A549 (cell line): ENCODE results near the gene RAPSN. TPM values are rescaled to one million over a fixed set of nuclear protein-coding genes. Genes with fewer than 3 reads are reported as not detected.

Experiments
- ATAC-seq, 2 experiments: fragments of 200-7000 bp in 1 of 2; fragments of >200 bp in 1 of 2; cut with Nextera tagmentation in 1 of 2; cut with Tn5 transposase in 1 of 2; 3 replicates each; pipeline versions ENCODE4 v1.8.0 to v1.9.1; 2018 to 2020; ENCODE audit warnings: mild to moderate bottlenecking in 1 of 2, moderate library complexity in 1 of 2
- CTCF ChIA-PET: fragments of 300-600 bp; sonication (Branson Sonifier 250); formaldehyde crosslinking; extraction: SDS; loops from one replicate; lab custom pipeline; 2021; ENCODE audit warnings: antibody characterized with exemption, inconsistent platforms; lab: Yijun Ruan, JAX
- POLR2A ChIA-PET: fragments of 350-600 bp; formaldehyde crosslinking; extraction: SDS; loops from one replicate; lab custom pipeline; 2021; ENCODE audit warnings: antibody characterized with exemption, inconsistent platforms; lab: Yijun Ruan, JAX
- DNase-seq, 2 experiments: peaks; one replicate each; pipeline versions ENCODE4 v3.0.0 to v3.0.0-alpha.2; 2011 to 2016; ENCODE audit warnings: low read depth in 1 of 2, low spot score in 1 of 2
- FAIRE-seq: peaks from 2 replicates; lab custom pipeline; 2011; peaks lifted over from hg19 to GRCh38; lab: Jason Lieb, UNC
- H3K27ac ChIP-seq, 2 experiments: fragments of >200 bp; sonication (Bioruptor Twin); formaldehyde crosslinking; 3 replicates each; pipeline ENCODE4 v1.5.1; 2016 to 2017
- H3K4me1 ChIP-seq: fragments of >200 bp; sonication (Bioruptor Twin); formaldehyde crosslinking; 3 replicates; pipeline ENCODE4 v1.6.1; 2016
- H3K4me2 ChIP-seq: fragments of >200 bp; sonication (Bioruptor Twin); formaldehyde crosslinking; 3 replicates; pipeline ENCODE4 v1.6.1; 2016
- H3K4me3 ChIP-seq: fragments of >200 bp; sonication (Bioruptor Twin); formaldehyde crosslinking; 3 replicates; pipeline ENCODE4 v1.5.1; 2016
- H3K9me3 ChIP-seq: fragments of >200 bp; sonication (Bioruptor Twin); formaldehyde crosslinking; 3 replicates; pipeline ENCODE4 v1.6.1; 2016
- BHLHE40 ChIP-seq: IDR thresholded peaks from 2 replicates; pipeline ENCODE4 v1.6.1; 2012; ENCODE audit warnings: low read depth, low read length, inconsistent platforms
- EHMT2 ChIP-seq: fragments of 200-600 bp; sonication (generic); IDR thresholded peaks from 2 replicates; pipeline ENCODE4 v1.6.1; 2016; ENCODE audit warnings: antibody characterized with exemption, low read depth, mild to moderate bottlenecking, moderate library complexity
- FOSL2 ChIP-seq, 2 experiments: fragments of 450-650 bp in 1 of 2; fragments of >200 bp in 1 of 2; sonication (Bioruptor Twin) in 1 of 2; formaldehyde crosslinking; IDR thresholded peaks; 2 replicates each; pipeline versions ENCODE4 v1.5.0 to v1.6.1; 2016 to 2020; ENCODE audit warnings: mild to moderate bottlenecking in 1 of 2, moderate library complexity in 1 of 2
- FOXS1 ChIP-seq: fragments of 250-450 bp; sonication (Bioruptor Pico); IDR thresholded peaks from 2 replicates; pipeline ENCODE4 v1.5.0; 2020; ENCODE audit warnings: mild to moderate bottlenecking, moderate library complexity
- HDAC2 ChIP-seq: fragments of 200-600 bp; sonication (generic); IDR thresholded peaks from 2 replicates; pipeline ENCODE4 v1.6.1; 2016
- HOXB13 ChIP-seq: fragments of 250-450 bp; sonication (Bioruptor Pico); IDR thresholded peaks from 2 replicates; pipeline ENCODE4 v1.5.0; 2020; ENCODE audit warnings: low read depth, mild to moderate bottlenecking, moderate library complexity
- JUNB ChIP-seq: fragments of >200 bp; sonication (Bioruptor Twin); formaldehyde crosslinking; IDR thresholded peaks from 2 replicates; pipeline ENCODE4 v1.6.1; 2016
- MAFK ChIP-seq: fragments of 450-650 bp; IDR thresholded peaks from 2 replicates; pipeline ENCODE4 v1.6.1; 2014; ENCODE audit not compliant: partially characterized antibody
- MYC ChIP-seq: IDR thresholded peaks from 2 replicates; pipeline ENCODE4 v1.6.1; 2012; ENCODE audit warnings: mild to moderate bottlenecking, inconsistent platforms, low read length, improper control_type of control experiment, borderline replicate concordance
- NFE2L2 ChIP-seq: fragments of 150-350 bp; conservative IDR thresholded peaks from 2 replicates; pipeline ENCODE4 v1.6.1; 2014; ENCODE audit warnings: low read length
- NPAS2 ChIP-seq: fragments of 250-450 bp; sonication (Bioruptor Pico); IDR thresholded peaks from 2 replicates; pipeline ENCODE4 v1.8.0; 2022; ENCODE audit warnings: mild to moderate bottlenecking, moderate library complexity, borderline replicate concordance
- POLR2A ChIP-seq: IDR thresholded peaks from 2 replicates; pipeline ENCODE4 v1.6.1; 2012; ENCODE audit warnings: mild to moderate bottlenecking, low read length
- RNF2 ChIP-seq: fragments of 200-600 bp; sonication (generic); IDR thresholded peaks from 2 replicates; pipeline ENCODE4 v1.6.1; 2016; ENCODE audit warnings: low read depth, mild to moderate bottlenecking, antibody characterized with exemption, moderate library complexity, borderline replicate concordance
- SMC3 ChIP-seq: fragments of >200 bp; sonication (Bioruptor Twin); formaldehyde crosslinking; IDR thresholded peaks from 3 replicates; pipeline ENCODE4 v1.6.1; 2018; ENCODE audit warnings: inconsistent platforms
- SREBF2 ChIP-seq: fragments of 450-650 bp; IDR thresholded peaks from 2 replicates; pipeline ENCODE4 v1.6.1; 2014; ENCODE audit warnings: mild to moderate bottlenecking, moderate library complexity
- ZNF302 ChIP-seq: fragments of 250-450 bp; sonication (Bioruptor Pico); IDR thresholded peaks from 2 replicates; pipeline ENCODE4 v1.9.0; 2021; ENCODE audit warnings: inconsistent platforms, mild to moderate bottlenecking, moderate library complexity
- WGBS: methylation state at CpG from one replicate; pipeline ENCODE4 v1.1.6; 2017; ENCODE audit errors: missing lambda C conversion rate; 5-methylcytosine and 5-hydroxymethylcytosine counted together
- polyA plus RNA-seq, 4 experiments: library from polyadenylated mRNA; depleted of rRNA in 3 of 4; stranded (reverse); fragments of >200 nt; fragmentation: RNase III in 1 of 4; extraction: RNeasy Plus Mini Kit Qiagen cat#74134 plus additional on column Dnase treatment in 1 of 4; gene quantifications; 2 replicates in 3 of 4; 3 replicates in 1 of 4; pipeline ENCODE4 v1.2.3, GENCODE V29; 2011 to 2017
- TF ChIP-seq, protein P1 (sequence below): fragments of 250-450 bp; sonication (Bioruptor Pico); IDR thresholded peaks from 2 replicates; pipeline ENCODE4 v1.5.0; 2021; ENCODE audit warnings: mild to moderate bottlenecking, moderate library complexity, borderline replicate concordance
- TF ChIP-seq, protein P2 (sequence below): IDR thresholded peaks from 2 replicates; pipeline ENCODE4 v1.6.1; 2012
- TF ChIP-seq, protein P3 (sequence below): fragments of 450-650 bp; IDR thresholded peaks from 2 replicates; pipeline ENCODE4 v1.6.1; 2014; ENCODE audit warnings: antibody characterized with exemption

RAPSN gene
- polyA plus RNA-seq, 2 of the 4 experiments (the other 2 are of a cell fraction), result 0.12 to 0.17 TPM

DNA sequence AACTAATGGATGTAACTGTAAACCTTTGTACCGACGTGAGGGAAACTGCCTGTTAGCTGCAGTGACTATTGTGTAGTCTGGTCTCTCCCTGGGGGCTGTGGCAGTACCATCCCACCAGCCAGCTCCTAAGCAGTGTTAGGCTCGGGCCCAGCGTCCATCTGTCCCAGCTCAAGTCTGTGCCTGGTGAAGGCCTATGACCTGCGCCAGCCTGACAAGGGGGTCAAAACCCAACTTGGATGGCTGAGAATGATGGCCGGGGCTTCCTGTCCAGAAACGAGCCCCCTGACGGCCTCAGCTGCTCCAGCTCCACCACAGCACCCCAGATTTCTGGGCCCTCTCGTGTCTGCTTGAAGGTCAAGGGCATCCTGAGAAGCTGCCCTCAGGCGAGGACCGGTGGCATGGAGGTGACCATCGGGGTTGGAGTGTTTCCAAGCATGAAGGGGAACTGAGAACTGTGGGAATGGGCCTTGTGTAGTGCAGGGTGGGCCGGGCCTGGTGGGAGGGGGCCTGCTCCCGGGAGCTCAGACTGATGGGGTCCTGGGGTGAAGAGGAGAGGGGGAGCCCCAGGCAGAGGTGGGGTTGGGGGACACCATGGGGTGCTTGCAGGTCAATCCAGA, 56.3 kb downstream of the RAPSN start (continued):
- TF ChIP-seq FOSL2 (IDR thresholded peaks at IDR 0.05), result no peak
- TF ChIP-seq FOSL2 (CRISPR knock-in tag; IDR thresholded peaks at IDR 0.05), result no peak
- no peak for TF ChIP-seq FOXS1
- TF ChIP-seq, protein P1, sequence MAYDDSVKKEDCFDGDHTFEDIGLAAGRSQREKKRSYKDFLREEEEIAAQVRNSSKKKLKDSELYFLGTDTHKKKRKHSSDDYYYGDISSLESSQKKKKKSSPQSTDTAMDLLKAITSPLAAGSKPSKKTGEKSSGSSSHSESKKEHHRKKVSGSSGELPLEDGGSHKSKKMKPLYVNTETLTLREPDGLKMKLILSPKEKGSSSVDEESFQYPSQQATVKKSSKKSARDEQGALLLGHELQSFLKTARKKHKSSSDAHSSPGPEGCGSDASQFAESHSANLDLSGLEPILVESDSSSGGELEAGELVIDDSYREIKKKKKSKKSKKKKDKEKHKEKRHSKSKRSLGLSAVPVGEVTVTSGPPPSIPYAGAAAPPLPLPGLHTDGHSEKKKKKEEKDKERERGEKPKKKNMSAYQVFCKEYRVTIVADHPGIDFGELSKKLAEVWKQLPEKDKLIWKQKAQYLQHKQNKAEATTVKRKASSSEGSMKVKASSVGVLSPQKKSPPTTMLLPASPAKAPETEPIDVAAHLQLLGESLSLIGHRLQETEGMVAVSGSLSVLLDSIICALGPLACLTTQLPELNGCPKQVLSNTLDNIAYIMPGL, result no peak
- TF ChIP-seq JUNB, result no peak
- TF ChIP-seq HDAC2, result no peak
- no peak for TF ChIP-seq ZNF302 (CRISPR knock-in tag)

DNA sequence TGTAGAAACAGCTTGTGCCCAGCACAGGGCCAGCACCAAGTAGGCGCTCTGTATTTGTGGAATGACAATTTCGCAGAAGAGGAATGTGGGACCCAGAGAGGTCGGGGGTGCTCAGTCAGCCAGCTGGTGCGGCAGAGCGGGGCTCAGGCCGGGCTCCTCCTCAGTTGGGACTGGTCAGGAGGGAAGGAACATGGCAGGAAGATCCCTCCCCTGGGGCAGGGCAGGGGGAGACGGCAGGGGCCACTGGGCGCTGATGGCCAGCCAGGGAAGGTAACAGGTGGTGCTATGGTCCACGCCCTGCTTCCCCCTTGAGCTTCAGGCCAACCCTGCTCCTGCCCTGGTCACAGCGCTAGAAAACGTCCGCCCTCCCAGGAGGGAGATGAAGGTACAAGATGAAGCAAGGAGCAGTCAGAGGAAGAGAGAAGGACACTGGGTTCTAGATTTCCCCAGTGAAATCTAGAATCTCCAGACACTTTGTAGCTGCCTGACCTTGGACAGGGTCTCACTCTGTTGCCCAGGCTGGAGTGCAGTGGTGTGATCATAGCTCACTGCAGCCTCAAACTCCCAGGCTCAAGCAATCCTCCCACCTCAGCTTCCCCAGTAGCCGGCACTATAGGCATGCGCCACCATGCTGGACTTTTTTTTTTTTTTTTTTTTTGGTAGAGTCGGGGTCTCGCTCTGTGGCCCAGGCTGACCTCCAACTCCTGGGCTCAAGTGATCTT, 57.1 kb downstream of the RAPSN start:
- TF ChIP-seq HOXB13 (CRISPR knock-in tag) (no peak), POLR2A (no peak), NFE2L2 (no peak), MAFK (no peak), MYC (no peak), SMC3 (no peak), EHMT2 (no peak), SREBF2 (no peak), BHLHE40 (no peak)
- TF ChIP-seq, protein P2, sequence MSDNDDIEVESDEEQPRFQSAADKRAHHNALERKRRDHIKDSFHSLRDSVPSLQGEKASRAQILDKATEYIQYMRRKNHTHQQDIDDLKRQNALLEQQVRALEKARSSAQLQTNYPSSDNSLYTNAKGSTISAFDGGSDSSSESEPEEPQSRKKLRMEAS, result no peak
- TF ChIP-seq, protein P3, sequence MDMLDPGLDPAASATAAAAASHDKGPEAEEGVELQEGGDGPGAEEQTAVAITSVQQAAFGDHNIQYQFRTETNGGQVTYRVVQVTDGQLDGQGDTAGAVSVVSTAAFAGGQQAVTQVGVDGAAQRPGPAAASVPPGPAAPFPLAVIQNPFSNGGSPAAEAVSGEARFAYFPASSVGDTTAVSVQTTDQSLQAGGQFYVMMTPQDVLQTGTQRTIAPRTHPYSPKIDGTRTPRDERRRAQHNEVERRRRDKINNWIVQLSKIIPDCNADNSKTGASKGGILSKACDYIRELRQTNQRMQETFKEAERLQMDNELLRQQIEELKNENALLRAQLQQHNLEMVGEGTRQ, result no peak
- TF ChIP-seq, all 56 proteins: peak for 0
- WGBS, result 85% methylated on average over 14 of the region's 16 CpGs
- ATAC-seq, result 0 out of 6 replicates have a peak, but pooled peaks of 1 of the 2 experiments have one; percentile 15

DNA sequence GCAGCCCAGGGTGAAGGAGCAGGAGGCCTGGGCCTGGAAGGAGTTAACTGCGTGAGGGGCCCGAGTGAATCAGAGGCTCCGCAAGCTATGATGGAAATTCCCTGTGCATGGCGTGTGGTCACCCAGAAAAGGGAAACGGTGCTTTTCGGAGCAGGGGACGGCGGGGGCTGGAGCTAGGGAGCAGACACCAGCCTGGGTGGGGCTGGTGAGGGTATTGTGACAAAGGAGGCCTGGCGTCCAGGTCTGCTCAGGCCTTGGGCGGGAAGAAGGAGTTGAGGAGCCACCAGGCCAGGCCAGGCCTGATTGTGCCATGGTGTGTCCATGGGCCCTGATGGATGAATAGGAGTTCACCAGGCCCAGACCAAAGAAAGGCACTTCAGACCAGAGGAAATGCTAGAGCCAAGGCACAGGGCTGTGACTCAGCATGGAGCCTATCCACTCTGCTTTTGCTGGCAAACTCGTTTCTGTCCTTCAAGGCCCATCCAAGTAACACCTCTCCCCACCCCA, 57.8 kb downstream of the RAPSN start:
- FAIRE-seq, result no peak

More for the DNA sequence above, 57.1 kb downstream of the RAPSN start:
- POLR2A ChIA-PET, result no interaction called here
- no peak for DNase-seq
- CTCF ChIA-PET, result interaction anchor here (0.6 to 10.2 kb wide), 8 partner anchors 16 to 658 kb away, joined by 3 to 133 read pairs (median 4); no protein-coding TSS in a partner anchor
- no peaks in the 10 kb centered on the region for H3K4me1 ChIP-seq
- H3K4me2 ChIP-seq, result no peak overlapping the region
- no peak overlapping the region for H3K4me3 ChIP-seq
- H3K27ac ChIP-seq, result no peak overlapping the region
- H3K9me3 ChIP-seq, result no peaks in the 10 kb centered on the region
- FAIRE-seq, result no peak

More for the DNA sequence above, 57.8 kb downstream of the RAPSN start:
- 82% methylated on average over 11 of the region's 11 CpGs for WGBS
- Histone ChIP-seq H3K27ac (no peak overlapping the region), H3K4me2 (no peak overlapping the region), H3K9me3 (no peaks in the 10 kb centered on the region), H3K4me1 (no peaks in the 10 kb centered on the region), H3K4me3 (no peak overlapping the region)
- no peak for DNase-seq
- no peak for TF ChIP-seq FOXS1
- no peak for TF ChIP-seq NPAS2 (CRISPR knock-in tag)
- no peak for TF ChIP-seq RNF2
- TF ChIP-seq ZNF302 (CRISPR knock-in tag), result no peak
- ChIA-PET POLR2A (interaction anchor here (0.6 kb wide), 1 partner anchor 18 kb away, joined by 4 read pairs; no protein-coding TSS in a partner anchor), CTCF (interaction anchor here (1.1 to 10.2 kb wide), 5 partner anchors 10 to 21 kb away, joined by 3 to 133 read pairs (median 6); no protein-coding TSS in a partner anchor)
- no peak for ATAC-seq
